ENCODE results near the gene ZBTB7C.

The ZBTB7C gene

GRCh38 chr18:48321536-48321935 is 87.6 kb downstream of the ZBTB7C start:
- no peak for DNase-seq

- DNase-seq = no peak
Observed at GRCh38 chr18:48321121-48321520, 88.1 kb downstream of the ZBTB7C start.

- DNase-seq = peak in 2 of 4 experiments; percentile 14 to 22
Observed at GRCh38 chr18:48320639-48320945, 88.6 kb downstream of the ZBTB7C start.

GRCh38 chr18:48319801-48320638 is 89.2 kb downstream of the ZBTB7C start:
- DNase-seq = peak in 3 of 4 experiments; percentile 45 to 50 (median 46)

- DNase-seq = no peak
Observed at GRCh38 chr18:48318436-48318835, 90.7 kb downstream of the ZBTB7C start.

- peak in 1 of 4 experiments; percentile 28 for DNase-seq
Observed at GRCh38 chr18:48317781-48318381, 91.3 kb downstream of the ZBTB7C start.

- no peak for DNase-seq
Observed at GRCh38 chr18:48316177-48316576, 93.0 kb downstream of the ZBTB7C start.

- DNase-seq = no peak
Observed at GRCh38 chr18:48314690-48315089, 94.5 kb downstream of the ZBTB7C start.

GRCh38 chr18:48313792-48314191 is 95.4 kb downstream of the ZBTB7C start:
- DNase-seq = no peak

- no peak for DNase-seq
Observed at GRCh38 chr18:48312066-48312465, 97.1 kb downstream of the ZBTB7C start.

GRCh38 chr18:48310999-48311398 is 98.2 kb downstream of the ZBTB7C start:
- no peak for DNase-seq

- DNase-seq = no peak
Observed at GRCh38 chr18:48310353-48310752, 98.8 kb downstream of the ZBTB7C start.

GRCh38 chr18:48308755-48309575 is 100.2 kb downstream of the ZBTB7C start:
- no peak for DNase-seq

- DNase-seq = no peak
Observed at GRCh38 chr18:48308027-48308635, 101.1 kb downstream of the ZBTB7C start.

GRCh38 chr18:48306838-48307237 is 102.3 kb downstream of the ZBTB7C start:
- no peak for DNase-seq

- no peak for DNase-seq
Observed at GRCh38 chr18:48304906-48305693, 104.1 kb downstream of the ZBTB7C start.

- no peak for DNase-seq
Observed at GRCh38 chr18:48303883-48304282, 105.3 kb downstream of the ZBTB7C start.

GRCh38 chr18:48302736-48303135 is 106.4 kb downstream of the ZBTB7C start:
- DNase-seq = no peak

GRCh38 chr18:48300463-48300961 is 108.7 kb downstream of the ZBTB7C start:
- DNase-seq = peak; percentile 65 to 84 (median 82)

- no peak for DNase-seq
Observed at GRCh38 chr18:48297139-48297538, 112.0 kb downstream of the ZBTB7C start.

- no peak for DNase-seq
Observed at GRCh38 chr18:48296581-48296980, 112.6 kb downstream of the ZBTB7C start.
